ENCODE data around the gene DTWD2. TPM values are rescaled to one million over a fixed set of nuclear protein-coding genes. Genes with fewer than 3 reads are reported as not detected.
"Not testable (repeated sequence)": the region's sequence is repeated elsewhere in the genome, so short reads cannot be mapped to it uniquely, and the experiment has no call there.

Gene DTWD2
- total RNA-seq, 1 experiment from 2014 or later: 8.2 TPM

GRCh38 chr5:118873417-118873816 lies 114.9 kb downstream of the DTWD2 start:
- no peak for DNase-seq (ENCODE audit: low read depth)

- peak; percentile 70 for DNase-seq (ENCODE audit: low read depth)
Measured at GRCh38 chr5:118863345-118863744, 125.0 kb downstream of the DTWD2 start.

- DNase-seq (ENCODE audit: low read depth): peak; percentile 77
Measured at GRCh38 chr5:118862596-118862995, 125.8 kb downstream of the DTWD2 start.

DNA sequence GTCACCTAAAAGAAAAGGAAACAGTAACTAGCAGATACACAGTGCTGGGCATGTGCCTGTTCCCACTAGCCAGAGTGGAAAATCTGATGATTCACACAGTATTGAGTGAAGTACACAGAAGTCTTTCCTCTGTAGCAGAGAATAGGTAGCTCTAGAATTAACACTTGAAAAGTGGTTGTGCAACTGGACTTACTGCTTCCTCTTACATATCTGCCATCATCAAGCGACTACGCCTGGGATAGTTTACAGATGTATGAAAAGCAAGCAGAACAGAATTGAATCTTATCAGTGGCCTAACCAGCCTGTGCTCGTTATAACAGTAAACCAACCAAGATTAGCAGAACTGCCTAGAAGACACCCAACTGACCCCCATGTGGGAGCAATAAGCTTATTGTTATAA lies 130.6 kb downstream of the DTWD2 start:
- peak; percentile 25 for DNase-seq (ENCODE audit: low read depth)

- no peak for DNase-seq (ENCODE audit: low read depth)
Measured at GRCh38 chr5:118854819-118855218, 133.5 kb downstream of the DTWD2 start.

- DNase-seq (ENCODE audit: low read depth): not testable (repeated sequence)
Measured at GRCh38 chr5:118851785-118852184, 136.6 kb downstream of the DTWD2 start.

DNA sequence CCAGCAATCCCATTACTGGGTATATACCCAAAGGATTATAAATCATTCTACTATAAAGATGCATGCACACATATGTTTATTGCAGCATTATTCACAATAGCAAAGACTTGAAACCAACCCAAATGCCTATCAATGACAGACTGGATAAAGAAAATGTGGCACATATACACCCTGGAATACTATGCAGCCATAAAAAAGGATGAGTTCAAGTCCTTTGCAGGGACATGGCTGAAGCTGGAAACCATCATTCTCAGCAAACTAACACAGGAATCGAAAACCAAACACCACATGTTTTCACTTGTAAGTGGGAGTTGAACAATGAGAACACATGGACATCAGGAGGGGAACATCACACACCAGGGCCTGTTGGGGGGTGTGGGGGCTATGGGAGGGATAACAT lies 138.8 kb downstream of the DTWD2 start:
- not testable (repeated sequence) for DNase-seq (ENCODE audit: low read depth)

DNA sequence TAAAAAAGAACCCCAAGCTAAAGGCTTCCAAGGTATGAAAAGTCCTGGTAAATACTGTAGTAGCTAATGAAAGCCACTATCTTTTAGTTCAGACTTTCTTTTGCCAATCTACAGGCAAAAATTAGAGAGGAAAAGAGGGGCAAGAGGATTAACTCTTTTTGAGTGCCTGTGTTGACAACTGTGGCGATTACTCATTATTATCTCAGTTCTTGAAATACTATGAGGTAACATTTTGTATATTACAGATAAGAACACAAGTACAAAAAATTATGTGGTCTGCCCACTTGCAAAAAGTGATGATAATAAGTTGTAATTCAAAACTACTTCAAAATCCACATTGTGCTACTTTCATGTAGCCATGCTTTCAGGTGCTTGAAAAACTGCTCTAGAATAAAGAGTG lies 144.0 kb downstream of the DTWD2 start:
- DNase-seq (ENCODE audit: low read depth): no peak

GRCh38 chr5:118834710-118835109 lies 153.6 kb downstream of the DTWD2 start:
- DNase-seq (ENCODE audit: low read depth): no peak

DNA sequence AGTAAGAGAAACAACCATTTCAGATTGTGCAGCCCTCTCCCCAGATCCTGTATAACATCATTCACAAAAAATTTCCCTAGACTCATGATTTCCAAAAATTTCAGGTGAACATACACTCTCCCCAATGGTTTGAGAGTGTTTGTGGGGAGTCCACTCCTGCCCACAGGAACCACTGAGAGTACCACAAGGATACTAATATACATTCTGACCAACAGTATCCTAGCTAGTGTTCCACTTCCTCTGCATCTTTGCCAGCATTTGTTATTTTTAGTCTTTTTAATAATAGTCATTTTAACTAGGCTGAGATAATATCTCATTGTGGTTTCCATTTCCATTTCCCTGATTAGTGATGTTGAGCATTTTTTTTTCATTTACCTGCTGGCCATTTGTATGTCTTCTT lies 155.4 kb downstream of the DTWD2 start:
- DNase-seq (ENCODE audit: low read depth): peak; percentile 2

- no peak for DNase-seq (ENCODE audit: low read depth)
Measured at GRCh38 chr5:118825226-118825625, 163.1 kb downstream of the DTWD2 start.

DNA sequence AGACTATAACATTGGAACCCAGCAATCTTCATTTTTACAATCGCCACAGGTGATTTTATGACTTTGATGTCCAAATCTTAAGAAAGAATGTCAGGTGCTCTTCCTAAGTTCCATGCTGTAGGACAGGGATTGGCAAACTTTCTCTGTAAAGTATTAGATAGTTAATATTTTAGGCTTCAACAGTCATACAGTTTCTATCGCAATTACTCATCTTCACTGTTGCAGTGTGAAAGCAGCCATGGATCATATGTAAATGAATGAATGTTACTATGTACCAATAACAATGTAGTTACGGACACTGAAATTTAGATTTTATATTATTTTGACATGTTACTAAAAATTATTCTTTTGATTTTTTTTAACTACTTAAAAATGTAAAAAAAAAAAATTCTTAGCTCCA lies 169.7 kb downstream of the DTWD2 start:
- DNase-seq (ENCODE audit: low read depth): no peak

DNA sequence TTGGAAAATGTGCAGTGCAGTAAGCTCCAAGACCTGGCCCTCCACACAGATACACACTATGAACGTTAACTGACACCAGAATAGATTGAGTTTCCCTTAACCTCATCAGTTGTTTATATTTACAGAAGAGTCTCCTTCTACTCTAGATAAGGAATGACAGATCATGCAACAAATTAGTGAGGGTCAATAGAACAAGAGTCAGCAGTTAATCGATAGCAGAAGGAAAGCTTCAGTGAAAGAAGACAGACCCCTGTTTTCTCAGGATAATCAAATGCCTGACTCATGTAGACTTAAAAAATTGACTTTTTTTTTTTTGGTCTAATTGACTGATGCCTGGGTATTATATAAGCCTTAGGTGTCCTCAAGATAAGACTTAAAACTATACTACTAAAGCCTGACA lies 179.9 kb downstream of the DTWD2 start:
- DNase-seq (ENCODE audit: low read depth): no peak

DNA sequence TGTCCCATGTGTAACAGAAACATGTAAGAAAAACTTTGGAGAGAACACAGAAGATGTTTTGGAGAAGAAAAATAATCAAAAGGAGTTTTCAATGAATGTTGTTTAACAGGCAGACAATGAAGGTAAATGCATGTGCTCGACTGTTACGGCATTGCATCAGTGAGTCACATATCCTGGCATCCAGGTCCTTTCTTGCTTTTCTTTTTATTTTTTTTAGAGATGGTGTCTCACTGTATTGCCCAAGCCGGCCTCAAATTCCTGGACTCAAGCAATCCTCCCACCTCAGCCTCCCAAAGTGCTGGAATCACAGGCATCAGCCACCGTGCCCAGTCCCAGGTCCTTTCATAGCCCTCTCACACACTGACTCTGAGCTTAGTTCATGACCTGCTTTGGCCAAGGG lies 181.8 kb downstream of the DTWD2 start:
- no peak for DNase-seq (ENCODE audit: low read depth)

DNA sequence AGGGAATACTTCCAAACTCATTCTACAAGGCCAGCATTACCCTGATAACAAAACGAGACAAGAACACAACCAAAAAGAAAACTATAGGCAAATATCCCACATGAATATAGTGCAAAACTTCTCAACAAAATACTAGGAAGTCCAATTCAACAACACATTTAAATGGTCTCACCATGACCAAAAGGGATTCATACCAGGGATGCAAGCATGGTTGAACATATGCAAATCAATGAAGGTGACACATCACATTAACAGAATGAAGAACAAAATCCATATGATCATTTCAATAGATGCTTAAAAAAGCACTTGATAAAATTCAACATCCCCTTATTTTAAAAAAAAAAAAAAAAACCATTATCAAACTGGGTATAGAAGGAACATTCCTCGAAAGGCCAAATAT lies 186.0 kb downstream of the DTWD2 start:
- no peak for DNase-seq (ENCODE audit: low read depth)

DNA sequence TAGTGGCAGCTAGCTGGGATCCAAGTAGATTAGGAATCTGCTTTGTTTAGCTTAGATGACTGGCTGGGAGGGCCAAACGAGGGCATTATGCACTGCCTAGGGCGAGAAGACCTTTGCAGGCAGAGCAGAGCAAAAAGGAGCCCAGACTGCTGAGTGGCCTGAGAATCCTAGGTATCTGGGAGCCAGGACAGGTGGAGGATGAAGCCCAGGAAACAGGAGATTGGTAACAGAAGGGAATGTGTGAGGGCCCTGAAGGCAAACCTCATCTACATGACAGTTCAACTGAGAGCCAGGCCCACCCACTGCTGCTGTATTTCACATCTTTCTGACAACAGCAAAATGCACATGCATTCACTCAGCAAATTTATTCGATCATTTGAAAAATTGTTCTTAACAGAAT lies 192.3 kb downstream of the DTWD2 start:
- DNase-seq (ENCODE audit: low read depth): no peak

GRCh38 chr5:118794281-118794680 lies 194.1 kb downstream of the DTWD2 start:
- DNase-seq (ENCODE audit: low read depth): no peak

- DNase-seq (ENCODE audit: low read depth): no peak
Measured at GRCh38 chr5:118793652-118794051, 194.7 kb downstream of the DTWD2 start.

DNA sequence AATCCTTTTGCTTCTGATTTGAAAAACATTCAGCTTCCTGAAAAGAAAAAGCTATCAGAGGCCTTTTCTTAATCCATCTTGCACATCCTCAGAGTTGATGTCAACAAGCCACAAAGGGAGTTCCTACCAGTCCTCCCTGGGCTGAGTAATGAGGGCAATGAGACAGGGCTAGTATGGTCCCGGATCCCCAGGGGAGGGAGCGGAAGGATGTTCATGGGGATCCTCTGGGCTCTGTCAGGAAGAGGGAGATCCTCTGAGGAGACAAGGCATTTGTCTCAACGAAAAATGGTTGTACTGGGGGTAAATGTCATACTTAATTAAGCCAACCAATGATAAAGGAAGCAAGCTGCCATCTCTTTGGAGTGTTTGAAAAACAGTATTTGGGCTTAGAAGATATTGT lies 195.3 kb downstream of the DTWD2 start:
- no peak for DNase-seq (ENCODE audit: low read depth)

DNA sequence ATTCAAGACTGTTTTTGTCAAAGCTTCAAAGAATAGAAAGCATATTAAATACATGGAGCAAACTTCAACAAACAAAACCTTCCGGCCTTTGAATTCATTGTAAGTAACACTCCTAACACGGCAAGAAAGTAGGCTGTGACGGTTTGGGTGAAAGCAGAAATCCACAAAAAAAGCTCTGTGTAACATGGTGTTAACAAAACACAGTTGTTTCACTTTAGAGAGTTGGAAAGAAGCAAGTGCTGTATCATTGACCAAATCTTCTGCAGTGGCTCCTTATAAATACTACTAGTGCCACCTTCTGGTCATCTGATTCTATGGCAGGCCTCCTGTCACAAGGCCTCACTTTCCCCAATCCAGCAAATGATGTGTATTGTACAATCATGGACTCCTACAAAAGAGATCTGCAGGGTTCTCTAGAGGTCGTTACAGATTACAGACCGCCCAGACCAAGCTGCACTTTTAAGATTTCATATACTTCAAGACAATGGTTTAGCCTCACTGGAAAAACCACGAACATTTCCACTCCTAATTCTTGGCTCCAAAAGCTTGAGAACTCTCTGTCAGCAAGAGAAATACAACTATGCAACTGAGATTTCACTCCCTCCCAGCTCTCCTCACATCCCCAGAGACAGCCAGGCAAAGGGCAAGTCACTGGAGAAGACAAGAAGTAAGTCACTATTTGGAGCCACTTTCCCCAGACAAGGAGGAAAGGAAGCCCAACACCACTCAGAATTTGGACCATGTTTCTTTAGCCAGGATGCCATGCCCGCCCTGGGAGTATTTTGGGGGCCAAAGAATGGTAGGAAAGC lies 196.2 kb downstream of the DTWD2 start:
- DNase-seq (ENCODE audit: low read depth): peak; percentile 51

GRCh38 chr5:118789366-118789765 lies 199.0 kb downstream of the DTWD2 start:
- peak; percentile 1 for DNase-seq (ENCODE audit: low read depth)

GRCh38 chr5:118788351-118788750 lies 200.0 kb downstream of the DTWD2 start:
- DNase-seq (ENCODE audit: low read depth): no peak

Data from M059J (cell line).